NCI-H128 (cell line): Measurements from ENCODE around the gene SLC29A1.

Experiments used
- DNase-seq: peaks from one replicate; lab custom pipeline; 2025; ENCODE audit not compliant: unreplicated experiment; lab: John Stamatoyannopoulos, UW

The SLC29A1 gene

DNA sequence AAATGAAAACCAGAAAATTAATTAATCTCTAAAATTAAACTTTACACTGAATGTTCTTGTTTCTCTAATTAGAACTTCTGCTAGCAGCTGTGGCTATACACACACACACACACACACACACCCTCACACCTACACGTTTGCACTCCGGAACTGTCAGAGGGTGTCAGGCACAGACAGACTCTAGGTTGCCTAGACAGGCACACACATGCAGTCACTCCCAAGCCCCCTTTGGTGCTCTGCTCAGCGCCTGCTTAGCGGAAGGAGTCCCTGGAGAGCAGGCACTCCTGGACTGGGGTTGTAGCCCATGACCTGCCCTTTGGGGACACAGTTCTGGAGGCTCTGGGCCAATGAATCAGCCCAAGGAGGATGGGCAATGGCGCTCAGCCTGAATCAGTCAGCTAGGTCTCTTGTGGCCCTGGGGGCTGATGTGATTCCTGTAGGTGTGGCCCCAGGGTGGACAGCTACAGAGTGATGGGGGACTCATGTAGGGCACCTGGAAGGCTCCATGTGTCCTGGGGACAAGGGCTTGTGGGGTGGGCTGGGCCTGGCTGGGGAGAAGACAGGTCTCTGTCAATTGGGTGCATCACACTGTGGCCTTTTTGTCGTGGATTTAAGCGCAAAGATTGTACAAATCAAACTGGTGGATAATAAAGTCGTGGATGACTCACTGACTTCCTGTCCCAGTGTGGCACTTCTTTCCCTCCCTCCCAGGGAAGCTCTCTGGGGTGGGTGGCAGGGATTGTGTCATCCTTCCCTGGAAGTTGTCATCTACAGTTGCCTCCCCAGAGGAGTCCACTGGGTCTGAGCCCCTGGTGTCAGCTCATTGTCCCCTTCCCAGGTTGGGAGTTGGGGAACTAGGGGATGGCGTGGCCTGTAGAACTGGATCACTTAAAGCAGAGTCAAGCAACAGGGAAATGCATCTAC lies 55.6 kb downstream of the SLC29A1 start:
- DNase-seq = no peak
